Measurements from ENCODE around the gene CD4. TPM values are rescaled to one million over a fixed set of nuclear protein-coding genes. Genes with fewer than 3 reads are reported as not detected.

Gene CD4
- total and polyA plus RNA-seq, 4 donors: 15.9 to 44.8 (median 32.0) TPM

DNA sequence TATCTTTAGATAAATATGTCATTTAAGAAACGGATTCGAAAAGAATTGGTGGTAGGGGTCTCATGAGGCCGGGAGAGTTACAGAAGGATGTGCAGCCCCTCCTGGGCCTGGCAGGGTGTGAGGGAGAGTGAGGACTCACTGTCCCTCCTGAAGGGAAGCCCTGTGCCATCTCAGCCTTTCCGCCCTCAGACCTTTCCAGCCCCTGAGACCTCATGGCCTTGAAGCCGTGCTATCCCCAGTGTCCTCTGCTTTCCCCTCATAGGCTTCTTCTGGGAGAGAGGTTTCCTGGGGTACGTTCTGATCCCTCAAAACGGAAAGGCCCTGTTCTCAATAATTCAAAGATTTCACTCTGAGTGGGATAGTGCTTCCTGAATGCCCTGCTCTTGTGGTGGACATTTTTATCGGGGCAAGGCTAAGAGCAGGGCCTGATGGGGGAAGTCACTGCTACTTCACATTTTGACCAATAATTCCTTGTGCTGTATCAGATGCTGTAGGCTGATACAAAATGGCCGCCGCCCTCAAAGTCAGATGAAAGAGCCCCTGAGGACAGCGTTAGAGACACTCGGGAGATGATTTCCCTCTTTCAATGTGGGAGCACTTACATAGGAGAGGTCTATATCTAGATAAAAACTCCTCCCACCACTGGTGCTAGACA, 1.3 kb downstream of the CD4 start:
- Histone ChIP-seq H3K9ac (ENCODE audit: low read depth in 1 of 2, low read length in 2 of 2) (peak overlapping the region in 1 of 2 donors; percentile 4), H3K27me3 (ENCODE audit: control insufficient read depth in 4 of 4, insufficient read depth in 4 of 4, low read length in 3 of 4) (no peaks in the 10 kb centered on the region), H3K27ac (ENCODE audit: low read depth in 1 of 2, low read length in 2 of 2) (no peak overlapping the region), H3K36me3 (ENCODE audit: control insufficient read depth in 4 of 4, insufficient read depth in 3 of 4, low read depth in 1 of 4, low read length in 3 of 4) (no peaks in the 10 kb centered on the region), H3K9me3 (ENCODE audit: control insufficient read depth in 4 of 4, low read length in 3 of 4) (no peaks in the 10 kb centered on the region), H3K4me1 (ENCODE audit: control insufficient read depth in 4 of 4, insufficient read depth in 4 of 4, low read length in 3 of 4) (peaks cover 0 to 6% (median 0%) of the 10 kb centered on the region in 4 donors), H3K4me3 (ENCODE audit: low read depth in 1 of 3, low read length in 3 of 3) (peak overlapping the region in 1 of 3 donors; percentile 16)
- WGBS: 80% methylated on average over 12 of the region's 12 CpGs
- TF ChIP-seq YY1 (IDR thresholded peaks at IDR 0.05): peak; percentile 75
- TF ChIP-seq, protein P1, sequence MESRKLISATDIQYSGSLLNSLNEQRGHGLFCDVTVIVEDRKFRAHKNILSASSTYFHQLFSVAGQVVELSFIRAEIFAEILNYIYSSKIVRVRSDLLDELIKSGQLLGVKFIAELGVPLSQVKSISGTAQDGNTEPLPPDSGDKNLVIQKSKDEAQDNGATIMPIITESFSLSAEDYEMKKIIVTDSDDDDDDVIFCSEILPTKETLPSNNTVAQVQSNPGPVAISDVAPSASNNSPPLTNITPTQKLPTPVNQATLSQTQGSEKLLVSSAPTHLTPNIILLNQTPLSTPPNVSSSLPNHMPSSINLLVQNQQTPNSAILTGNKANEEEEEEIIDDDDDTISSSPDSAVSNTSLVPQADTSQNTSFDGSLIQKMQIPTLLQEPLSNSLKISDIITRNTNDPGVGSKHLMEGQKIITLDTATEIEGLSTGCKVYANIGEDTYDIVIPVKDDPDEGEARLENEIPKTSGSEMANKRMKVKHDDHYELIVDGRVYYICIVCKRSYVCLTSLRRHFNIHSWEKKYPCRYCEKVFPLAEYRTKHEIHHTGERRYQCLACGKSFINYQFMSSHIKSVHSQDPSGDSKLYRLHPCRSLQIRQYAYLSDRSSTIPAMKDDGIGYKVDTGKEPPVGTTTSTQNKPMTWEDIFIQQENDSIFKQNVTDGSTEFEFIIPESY (IDR thresholded peaks at IDR 0.05): no peak
- TF ChIP-seq NR2F2 (IDR thresholded peaks at IDR 0.05): no peak
- TF ChIP-seq, protein P2, sequence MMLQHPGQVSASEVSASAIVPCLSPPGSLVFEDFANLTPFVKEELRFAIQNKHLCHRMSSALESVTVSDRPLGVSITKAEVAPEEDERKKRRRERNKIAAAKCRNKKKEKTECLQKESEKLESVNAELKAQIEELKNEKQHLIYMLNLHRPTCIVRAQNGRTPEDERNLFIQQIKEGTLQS (IDR thresholded peaks at IDR 0.05): no peak
- TF ChIP-seq, protein P3, sequence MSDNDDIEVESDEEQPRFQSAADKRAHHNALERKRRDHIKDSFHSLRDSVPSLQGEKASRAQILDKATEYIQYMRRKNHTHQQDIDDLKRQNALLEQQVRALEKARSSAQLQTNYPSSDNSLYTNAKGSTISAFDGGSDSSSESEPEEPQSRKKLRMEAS (IDR thresholded peaks at IDR 0.05): no peak
- no peak for TF ChIP-seq JUND (IDR thresholded peaks at IDR 0.05)
- DNase-seq (ENCODE audit: low spot score): no peak

DNA sequence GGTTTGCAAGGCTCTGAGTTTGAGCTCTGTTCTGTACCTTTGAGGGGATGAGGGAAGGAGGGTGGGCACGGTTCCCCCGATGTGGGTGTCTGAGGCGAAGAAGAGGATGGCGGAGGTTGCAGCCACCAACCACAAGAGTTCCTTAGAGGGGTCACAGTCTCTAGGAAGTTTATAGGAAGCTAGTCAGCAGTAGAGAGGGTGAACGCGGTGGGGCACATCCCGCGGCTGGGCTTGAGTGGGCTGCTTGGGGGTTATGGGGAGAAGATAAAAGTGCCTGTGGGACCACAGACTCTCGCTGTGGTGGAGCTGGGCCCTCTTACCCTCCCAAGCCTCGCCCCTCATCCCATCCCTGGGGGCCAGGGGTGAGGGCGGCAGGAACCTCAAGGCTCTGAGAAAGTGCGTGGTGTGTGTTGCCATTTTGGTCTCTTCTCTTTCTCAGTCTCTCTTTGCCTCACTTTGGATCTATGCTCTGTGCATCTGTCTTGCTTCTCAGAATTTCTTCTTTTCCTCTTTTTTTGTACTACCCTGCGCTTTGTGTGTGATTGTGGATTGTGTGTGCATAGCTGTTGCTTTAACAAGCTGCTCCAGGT, 2.7 kb downstream of the CD4 start:
- Histone ChIP-seq H3K4me3 (ENCODE audit: low read depth in 1 of 3, low read length in 3 of 3) (peak overlapping the region in 1 of 3 donors; percentile 12), H3K36me3 (ENCODE audit: control insufficient read depth in 4 of 4, insufficient read depth in 3 of 4, low read depth in 1 of 4, low read length in 3 of 4) (no peaks in the 10 kb centered on the region), H3K4me1 (ENCODE audit: control insufficient read depth in 4 of 4, insufficient read depth in 4 of 4, low read length in 3 of 4) (peaks cover 0 to 15% (median 3%) of the 10 kb centered on the region in 4 donors), H3K27ac (ENCODE audit: low read depth in 1 of 2, low read length in 2 of 2) (peak overlapping the region in 1 of 2 donors; percentile 29), H3K9me3 (ENCODE audit: control insufficient read depth in 4 of 4, low read length in 3 of 4) (no peaks in the 10 kb centered on the region), H3K9ac (ENCODE audit: low read depth in 1 of 2, low read length in 2 of 2) (peak overlapping the region in 1 of 2 donors; percentile 51), H3K27me3 (ENCODE audit: control insufficient read depth in 4 of 4, insufficient read depth in 4 of 4, low read length in 3 of 4) (no peaks in the 10 kb centered on the region)
- WGBS: 73% methylated on average over 13 of the region's 13 CpGs
- TF ChIP-seq, protein P4, sequence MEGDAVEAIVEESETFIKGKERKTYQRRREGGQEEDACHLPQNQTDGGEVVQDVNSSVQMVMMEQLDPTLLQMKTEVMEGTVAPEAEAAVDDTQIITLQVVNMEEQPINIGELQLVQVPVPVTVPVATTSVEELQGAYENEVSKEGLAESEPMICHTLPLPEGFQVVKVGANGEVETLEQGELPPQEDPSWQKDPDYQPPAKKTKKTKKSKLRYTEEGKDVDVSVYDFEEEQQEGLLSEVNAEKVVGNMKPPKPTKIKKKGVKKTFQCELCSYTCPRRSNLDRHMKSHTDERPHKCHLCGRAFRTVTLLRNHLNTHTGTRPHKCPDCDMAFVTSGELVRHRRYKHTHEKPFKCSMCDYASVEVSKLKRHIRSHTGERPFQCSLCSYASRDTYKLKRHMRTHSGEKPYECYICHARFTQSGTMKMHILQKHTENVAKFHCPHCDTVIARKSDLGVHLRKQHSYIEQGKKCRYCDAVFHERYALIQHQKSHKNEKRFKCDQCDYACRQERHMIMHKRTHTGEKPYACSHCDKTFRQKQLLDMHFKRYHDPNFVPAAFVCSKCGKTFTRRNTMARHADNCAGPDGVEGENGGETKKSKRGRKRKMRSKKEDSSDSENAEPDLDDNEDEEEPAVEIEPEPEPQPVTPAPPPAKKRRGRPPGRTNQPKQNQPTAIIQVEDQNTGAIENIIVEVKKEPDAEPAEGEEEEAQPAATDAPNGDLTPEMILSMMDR (IDR thresholded peaks at IDR 0.05; ENCODE audit: low read depth, low read length, missing input control): no peak
- TF ChIP-seq FOXA2 (IDR thresholded peaks at IDR 0.05) (no peak), NR2F2 (IDR thresholded peaks at IDR 0.05) (no peak), YY1 (IDR thresholded peaks at IDR 0.05) (no peak)
- DNase-seq (ENCODE audit: low spot score): no peak

DNA sequence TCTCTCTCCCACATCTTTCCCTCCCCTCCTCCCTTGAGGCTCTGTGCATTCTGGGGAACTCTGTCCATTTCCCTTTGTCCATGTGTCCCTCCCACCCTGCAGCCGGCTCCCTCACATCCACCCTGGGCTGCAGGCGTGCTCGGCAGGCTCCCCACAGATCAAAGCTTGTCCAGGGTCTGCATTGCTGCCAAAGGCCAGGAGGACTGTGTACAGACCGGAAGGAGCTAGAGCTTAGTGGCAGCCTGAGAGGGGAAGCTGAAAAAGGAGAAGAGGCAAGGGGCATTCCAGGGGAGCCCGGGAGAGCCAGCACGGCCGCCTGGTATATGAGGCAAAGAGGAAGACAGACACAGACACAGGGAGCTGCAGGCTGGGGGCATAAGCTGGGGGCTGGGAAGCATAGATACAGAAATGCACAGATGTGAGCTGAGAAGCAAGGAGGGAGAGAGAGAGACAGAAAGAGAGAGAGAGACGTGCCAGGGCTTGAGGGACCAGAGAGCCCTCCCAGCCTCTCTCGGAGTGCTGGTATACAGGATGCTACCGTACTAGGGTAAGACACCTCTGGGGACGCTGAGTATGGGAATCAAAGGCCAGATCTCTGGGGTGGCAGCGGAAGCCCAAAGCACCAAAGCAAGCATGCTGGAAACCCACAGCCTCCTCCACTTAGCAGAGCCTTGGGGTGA, 3.3 kb downstream of the CD4 start:
- peak overlapping the region in 1 of 2 donors; percentile 51 for H3K9ac ChIP-seq (ENCODE audit: low read depth in 1 of 2, low read length in 2 of 2)
- WGBS: 57% methylated on average over 12 of the region's 12 CpGs
- no peaks in the 10 kb centered on the region for H3K27me3 ChIP-seq (ENCODE audit: control insufficient read depth in 4 of 4, insufficient read depth in 4 of 4, low read length in 3 of 4)
- no peak for DNase-seq (ENCODE audit: low spot score)
- peaks cover 0 to 15% (median 4%) of the 10 kb centered on the region in 4 donors for H3K4me1 ChIP-seq (ENCODE audit: control insufficient read depth in 4 of 4, insufficient read depth in 4 of 4, low read length in 3 of 4)
- H3K27ac ChIP-seq (ENCODE audit: low read depth in 1 of 2, low read length in 2 of 2): peak overlapping the region in 1 of 2 donors; percentile 29
- H3K36me3 ChIP-seq (ENCODE audit: control insufficient read depth in 4 of 4, insufficient read depth in 3 of 4, low read depth in 1 of 4, low read length in 3 of 4): no peaks in the 10 kb centered on the region
- H3K4me3 ChIP-seq (ENCODE audit: low read depth in 1 of 3, low read length in 3 of 3): no peak overlapping the region
- no peaks in the 10 kb centered on the region for H3K9me3 ChIP-seq (ENCODE audit: control insufficient read depth in 4 of 4, low read length in 3 of 4)
- no peak for TF ChIP-seq HNF4G (IDR thresholded peaks at IDR 0.05)
- no peak for TF ChIP-seq EGR1 (IDR thresholded peaks at IDR 0.05; ENCODE audit: low read depth in 2 of 2)
- TF ChIP-seq FOXA1 (IDR thresholded peaks at IDR 0.05): no peak
- no peak for TF ChIP-seq RXRA (IDR thresholded peaks at IDR 0.05)
- TF ChIP-seq TAF1 (conservative IDR thresholded peaks at IDR 0.05): no peak
- TF ChIP-seq, protein P4 (IDR thresholded peaks at IDR 0.05; ENCODE audit: low read depth, low read length, missing input control): no peak
- TF ChIP-seq, protein P2 (IDR thresholded peaks at IDR 0.05): no peak
- TF ChIP-seq FOXA2 (IDR thresholded peaks at IDR 0.05): no peak
- TF ChIP-seq NR2F2 (IDR thresholded peaks at IDR 0.05): no peak
- no peak for TF ChIP-seq RAD21 (IDR thresholded peaks at IDR 0.05)
- TF ChIP-seq, protein P1 (IDR thresholded peaks at IDR 0.05): no peak
- TF ChIP-seq, protein P3 (IDR thresholded peaks at IDR 0.05): no peak

All from liver (tissue), 9 donors.